PC-3 (cell line): ENCODE data around the gene KLK10. TPM values are rescaled to one million over a fixed set of nuclear protein-coding genes. Genes with fewer than 3 reads are reported as not detected.

Experiments
- ATAC-seq: fragments of 200-7000 bp; cut with Tn5 transposase; 2 replicates; pipeline ENCODE4 v1.9.1; 2020; ENCODE audit warnings: mild to moderate bottlenecking, moderate library complexity
- BruUV-seq: library from RNA; stranded (reverse); fragments of 400-500 nt; replicated peaks from 2 replicates; lab custom pipeline; 2021; lab: Mats Ljungman, UMichigan
- CTCF ChIA-PET: fragments of 300-600 bp; sonication (Branson Sonifier 250); formaldehyde crosslinking; loops from one replicate; lab custom pipeline; 2022; ENCODE audit warnings: antibody characterized with exemption; lab: Charles Lee
- POLR2A ChIA-PET: fragments of 300-600 bp; sonication (Branson Sonifier 250); formaldehyde crosslinking; loops from one replicate; lab custom pipeline; 2022; ENCODE audit warnings: antibody characterized with exemption; ENCODE audit not compliant: unreplicated experiment; lab: Charles Lee
- DNase-seq: peaks from one replicate; pipeline ENCODE4 v3.0.0-alpha.2; 2015
- H2AFZ ChIP-seq: fragments of 300-600 bp; sonication (generic); 2 replicates; pipeline ENCODE4 v1.6.0; 2016; ENCODE audit warnings: antibody characterized with exemption, low read length
- H3F3A ChIP-seq: fragments of 300-600 bp; sonication (generic); one replicate; pipeline ENCODE4 v1.6.0; 2017; ENCODE audit warnings: antibody characterized with exemption, low read length, control low read depth, mild to moderate bottlenecking; ENCODE audit not compliant: unreplicated experiment
- H3K27ac ChIP-seq: fragments of 300-600 bp; sonication (generic); 2 replicates; pipeline ENCODE4 v1.5.1; 2016; ENCODE audit warnings: mild to moderate bottlenecking, low read length
- H3K27me3 ChIP-seq: fragments of 300-600 bp; sonication (generic); 2 replicates; pipeline ENCODE4 v1.6.1; 2016; ENCODE audit warnings: low read length, mixed read lengths
- H3K36me3 ChIP-seq: fragments of 300-600 bp; sonication (generic); 2 replicates; pipeline ENCODE4 v1.6.1; 2016; ENCODE audit warnings: low read depth, mixed run types, low read length, mixed read lengths
- H3K4me1 ChIP-seq: fragments of 300-600 bp; sonication (generic); 2 replicates; pipeline ENCODE4 v1.5.1; 2016; ENCODE audit warnings: low read length; ENCODE audit not compliant: insufficient read depth
- H3K4me2 ChIP-seq: fragments of 300-600 bp; sonication (generic); 2 replicates; pipeline ENCODE4 v1.6.0; 2016; ENCODE audit warnings: low read length
- H3K4me3 ChIP-seq: fragments of 300-600 bp; sonication (generic); 2 replicates; pipeline ENCODE4 v1.5.1; 2016; ENCODE audit warnings: mild to moderate bottlenecking, low read length, mixed read lengths
- H3K79me2 ChIP-seq: fragments of 300-600 bp; sonication (generic); 2 replicates; pipeline ENCODE4 v1.6.1; 2017; ENCODE audit warnings: low read length, mixed read lengths
- H3K9ac ChIP-seq: fragments of 300-600 bp; sonication (generic); 2 replicates; pipeline ENCODE4 v1.6.0; 2016; ENCODE audit warnings: mild to moderate bottlenecking, low read length
- H3K9me2 ChIP-seq: fragments of 300-600 bp; sonication (generic); replicated peaks from 2 replicates; pipeline ENCODE4 v1.6.1; 2016; ENCODE audit warnings: mixed run types, low read length, mixed read lengths
- H3K9me3 ChIP-seq: fragments of 300-600 bp; sonication (generic); 2 replicates; pipeline ENCODE4 v1.6.1; 2016; ENCODE audit warnings: low read length, mixed read lengths
- H4K20me1 ChIP-seq: fragments of 300-600 bp; sonication (generic); 2 replicates; pipeline ENCODE4 v1.6.1; 2016; ENCODE audit warnings: low read length, mixed read lengths
- CTCF ChIP-seq: fragments of 300-600 bp; sonication (generic); conservative IDR thresholded peaks from 2 replicates; pipeline ENCODE4 v1.5.1; 2017; ENCODE audit warnings: antibody characterized with exemption, low read depth, mild to moderate bottlenecking, low read length
- EZH2 ChIP-seq: fragments of 300-600 bp; sonication (generic); IDR thresholded peaks from one replicate; pipeline ENCODE4 v1.6.1; 2017; ENCODE audit warnings: antibody characterized with exemption, mild to moderate bottlenecking, low read length; ENCODE audit not compliant: unreplicated experiment
- EZH2phosphoT487 ChIP-seq: fragments of 300-600 bp; sonication (generic); IDR thresholded peaks from 2 replicates; pipeline ENCODE4 v1.6.1; 2018; ENCODE audit warnings: mild to moderate bottlenecking, antibody characterized with exemption, low read length, borderline replicate concordance
- intact Hi-C: fragments of 100-400 bp; cut with micrococcal nuclease; formaldehyde crosslinking; loops from 2 replicates; pipeline ENCODE4 v1.9.0; 2023
- total RNA-seq: library from RNA; depleted of rRNA; stranded (reverse); fragments of >200 nt; gene quantifications from 2 replicates; pipeline ENCODE4 v1.2.3, GENCODE V29; 2014

KLK10 gene
- total RNA-seq, 1 experiment from 2014 or later: 1.2 TPM

- H2AFZ ChIP-seq: no peak overlapping the region
- intact Hi-C loops: no loop called here
- DNase-seq (no peak), ATAC-seq (no peak)
- no peaks in the 10 kb centered on the region for H3K79me2 ChIP-seq
- TF ChIP-seq CTCF: no peak
- H3K9me3 ChIP-seq: 0 out of 2 replicates have a peak, but pooled peaks cover 2% of the 10 kb centered on the region
- no peaks in the 10 kb centered on the region for H3K9me2 ChIP-seq
- H3K9ac ChIP-seq: no peak overlapping the region
- H3K27ac ChIP-seq: no peak overlapping the region
- no peak overlapping the region for H3K4me3 ChIP-seq
- H3K4me2 ChIP-seq: no peak overlapping the region
- H3K4me1 ChIP-seq: peaks cover 12% of the 10 kb centered on the region; the same call in 1 of the 2 replicates
- H3K27me3 ChIP-seq: no peaks in the 10 kb centered on the region
- no peaks in the 10 kb centered on the region for H3K36me3 ChIP-seq
- BruUV-seq: no TSS peak
- no peaks in the 10 kb centered on the region for H3F3A ChIP-seq
- CTCF ChIA-PET: no interaction called here
- POLR2A ChIA-PET: no interaction called here
- H4K20me1 ChIP-seq: no peaks in the 10 kb centered on the region
Measured at GRCh38 chr19:51007488-51007887, 12.0 kb downstream of the KLK10 start.

GRCh38 chr19:51006406-51006805 lies 13.1 kb downstream of the KLK10 start:
- intact Hi-C loops: no loop called here
- Histone ChIP-seq H3K36me3 (no peaks in the 10 kb centered on the region), H3K4me1 (peaks cover 21% of the 10 kb centered on the region), H2AFZ (no peak overlapping the region), H3K9ac (no peak overlapping the region), H3K4me2 (no peak overlapping the region), H3K27ac (no peak overlapping the region), H3K79me2 (no peaks in the 10 kb centered on the region), H3K9me2 (no peaks in the 10 kb centered on the region), H3K9me3 (no peaks in the 10 kb centered on the region), H4K20me1 (no peaks in the 10 kb centered on the region), H3K4me3 (no peak overlapping the region), H3K27me3 (no peaks in the 10 kb centered on the region), H3F3A (no peaks in the 10 kb centered on the region)
- ChIA-PET CTCF (no interaction called here), POLR2A (no interaction called here)
- DNase-seq (no peak), ATAC-seq (no peak)
- TF ChIP-seq CTCF: no peak
- no peak for TF ChIP-seq EZH2phosphoT487
- no peak for TF ChIP-seq EZH2
- BruUV-seq: no TSS peak

GRCh38 chr19:51005248-51005647 lies 14.3 kb downstream of the KLK10 start:
- Histone ChIP-seq H3F3A (no peaks in the 10 kb centered on the region), H3K79me2 (no peaks in the 10 kb centered on the region), H2AFZ (no peak overlapping the region), H3K4me3 (no peak overlapping the region), H3K36me3 (no peaks in the 10 kb centered on the region), H3K9me3 (no peaks in the 10 kb centered on the region), H3K9ac (no peak overlapping the region), H3K27ac (no peak overlapping the region), H3K4me2 (no peak overlapping the region), H4K20me1 (no peaks in the 10 kb centered on the region), H3K4me1 (peaks cover 16% of the 10 kb centered on the region), H3K27me3 (no peaks in the 10 kb centered on the region), H3K9me2 (no peaks in the 10 kb centered on the region)
- ChIA-PET POLR2A (no interaction called here), CTCF (no interaction called here)
- ATAC-seq: no peak
- intact Hi-C loops: no loop called here
- no peak for DNase-seq
- TF ChIP-seq EZH2: no peak
- TF ChIP-seq EZH2phosphoT487: no peak
- TF ChIP-seq CTCF: no peak
- no TSS peak for BruUV-seq
